ENCODE results near the gene CKS2.
"Not testable (repeated sequence)": the region's sequence is repeated elsewhere in the genome, so short reads cannot be mapped to it uniquely, and the experiment has no call there.

Gene CKS2

DNA sequence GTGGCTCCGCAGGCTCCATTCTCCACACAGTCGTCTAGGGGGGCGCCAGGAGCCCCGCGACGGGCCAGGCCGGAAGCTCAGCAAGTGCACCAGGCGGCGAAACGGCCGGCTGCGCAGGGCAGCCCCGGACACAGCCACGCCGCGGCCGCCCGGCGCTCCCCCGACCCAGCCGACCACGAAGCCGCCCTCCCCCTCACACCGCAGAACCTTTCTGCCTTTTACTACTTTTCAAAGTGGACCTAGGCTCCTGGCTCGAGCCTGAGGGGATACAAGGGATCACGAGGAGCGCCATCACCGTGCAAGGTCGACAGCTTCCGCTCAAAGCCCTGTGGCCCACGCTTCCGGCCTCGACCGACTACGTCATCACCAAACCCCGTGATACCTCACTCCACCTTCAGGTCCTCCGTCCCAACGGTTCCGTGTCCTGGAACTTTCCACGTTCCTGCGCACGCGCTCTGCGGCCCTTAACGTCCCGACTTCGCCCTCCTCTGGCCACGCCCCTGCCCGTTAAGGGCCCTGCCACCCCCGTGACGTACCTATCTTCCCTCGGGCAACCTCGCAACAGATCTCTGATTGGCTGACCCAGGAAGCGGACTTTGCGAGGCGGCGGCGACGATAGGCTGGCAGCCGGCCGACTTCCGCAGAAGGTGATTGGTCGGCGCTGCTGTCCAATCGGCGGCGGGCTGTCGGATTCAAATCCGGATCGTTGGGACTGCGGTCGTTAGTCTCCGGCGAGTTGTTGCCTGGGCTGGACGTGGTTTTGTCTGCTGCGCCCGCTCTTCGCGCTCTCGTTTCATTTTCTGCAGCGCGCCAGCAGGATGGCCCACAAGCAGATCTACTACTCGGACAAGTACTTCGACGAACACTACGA lies at the start of gene CKS2:
CKS2 (plus strand) TSS at position 721 of the 871 bp plus-strand sequence; CDS start at position 819, 98 bp downstream.
- peak within 1 kb of the TSS; percentile 100 for H3K27ac Mint-ChIP-seq
- peaks cover 35% of the 10 kb centered on the region for H3K4me1 Mint-ChIP-seq
- H3K36me3 Mint-ChIP-seq = peaks cover 60% of the 10 kb centered on the region
- peak within 1 kb of the TSS; percentile 90 for H3K4me3 Mint-ChIP-seq
- no peaks in the 10 kb centered on the region for H3K9me3 Mint-ChIP-seq
- peak; percentile 94 for ATAC-seq
- peak; percentile 97 to 100 for DNase-seq (ENCODE audit: low spot score in 2 of 2)

DNA sequence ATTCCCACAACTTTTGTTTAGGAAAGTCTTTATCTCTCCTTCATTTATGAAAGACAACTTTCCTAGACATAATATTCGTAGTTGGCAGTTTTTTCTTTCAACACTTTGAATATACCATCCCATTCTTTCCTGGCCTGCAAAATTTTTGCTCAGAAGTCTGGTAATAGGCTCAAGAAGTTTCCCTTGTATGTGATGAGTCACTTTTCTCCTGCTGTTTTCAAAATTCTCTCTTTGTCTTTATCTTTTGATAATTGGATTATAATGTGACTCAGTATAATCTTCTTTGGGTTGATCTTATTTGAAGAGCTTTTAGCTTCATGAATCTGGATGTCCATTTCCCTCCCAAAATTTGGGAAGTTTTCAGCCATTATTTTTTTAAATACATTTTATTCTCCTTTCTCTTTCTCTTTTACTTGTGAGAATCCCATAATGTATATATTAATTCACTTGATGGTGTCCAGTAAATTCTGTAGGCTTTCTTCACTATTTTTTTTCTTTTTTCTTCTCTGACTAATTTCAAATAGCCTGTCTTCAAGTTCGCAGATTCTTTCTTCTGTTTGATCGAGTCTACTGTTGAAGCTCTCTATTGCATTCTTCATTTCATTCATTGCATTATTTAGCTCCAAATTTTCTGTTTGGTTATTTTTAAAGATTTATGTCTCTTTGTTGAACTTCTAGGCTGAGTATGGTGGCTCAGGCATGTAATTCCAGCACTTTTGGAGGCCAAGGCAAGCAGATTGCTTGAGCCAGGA lies 37.3 kb upstream of the CKS2 start:
- H3K36me3 Mint-ChIP-seq = no peaks in the 10 kb centered on the region
- peaks cover 5% of the 10 kb centered on the region for H3K4me1 Mint-ChIP-seq
- H3K9me3 Mint-ChIP-seq = peaks cover 14% of the 10 kb centered on the region
- no peak overlapping the region for H3K4me3 Mint-ChIP-seq
- ATAC-seq (no peak), DNase-seq (ENCODE audit: low spot score in 2 of 2) (no peak)
- no peak overlapping the region for H3K27ac Mint-ChIP-seq

DNA sequence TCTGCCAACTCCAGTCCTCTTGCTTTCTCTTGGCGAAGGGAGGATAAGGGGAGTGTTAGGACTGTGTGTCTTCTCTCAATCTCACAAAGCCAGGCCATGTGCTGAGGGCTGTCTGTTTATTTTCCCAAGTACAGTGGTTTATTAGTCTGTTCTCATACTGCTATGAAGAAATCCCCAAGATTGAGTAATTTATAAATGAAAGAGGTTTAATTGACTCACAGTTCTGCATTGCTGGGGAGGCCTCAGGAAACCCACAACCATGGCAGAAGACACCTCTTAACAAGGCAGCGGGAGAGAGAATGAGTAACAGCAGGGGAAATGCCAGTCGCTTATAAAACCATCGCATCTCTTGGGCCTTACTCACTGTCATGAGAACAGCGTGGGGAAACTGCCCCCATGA lies 36.2 kb upstream of the CKS2 start:
- DNase-seq (ENCODE audit: low spot score in 2 of 2) (no peak), ATAC-seq (peak; percentile 95)
- Mint-ChIP-seq H3K27ac (no peak overlapping the region), H3K36me3 (no peaks in the 10 kb centered on the region), H3K4me1 (peaks cover 12% of the 10 kb centered on the region), H3K9me3 (peaks cover 14% of the 10 kb centered on the region), H3K4me3 (no peak overlapping the region)

DNA sequence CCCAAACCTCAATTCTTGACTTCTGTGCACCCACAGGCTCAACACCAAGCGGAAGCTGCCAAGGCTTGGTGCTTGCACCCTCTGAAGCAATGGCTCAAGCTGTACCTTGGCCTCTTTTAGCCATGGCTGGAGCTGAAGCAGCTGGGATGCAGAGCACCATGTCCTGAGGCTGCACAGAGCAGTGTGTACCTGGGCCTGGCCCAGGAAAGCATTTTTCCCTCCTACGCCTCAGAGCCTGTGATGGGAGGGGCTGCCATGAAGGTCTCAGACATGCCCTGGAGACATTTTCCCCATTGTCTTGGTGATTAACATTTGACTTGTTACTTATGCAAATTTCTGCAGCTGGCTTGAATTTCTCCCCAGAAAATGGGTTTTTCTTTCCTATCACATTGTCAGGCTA lies 35.0 kb upstream of the CKS2 start:
- not testable (repeated sequence) for H3K4me3 Mint-ChIP-seq; H3K27ac Mint-ChIP-seq; DNase-seq (ENCODE audit: low spot score in 2 of 2); H3K36me3 Mint-ChIP-seq; ATAC-seq
- H3K4me1 Mint-ChIP-seq = peaks cover 14% of the 10 kb centered on the region
- peaks cover 14% of the 10 kb centered on the region for H3K9me3 Mint-ChIP-seq

DNA sequence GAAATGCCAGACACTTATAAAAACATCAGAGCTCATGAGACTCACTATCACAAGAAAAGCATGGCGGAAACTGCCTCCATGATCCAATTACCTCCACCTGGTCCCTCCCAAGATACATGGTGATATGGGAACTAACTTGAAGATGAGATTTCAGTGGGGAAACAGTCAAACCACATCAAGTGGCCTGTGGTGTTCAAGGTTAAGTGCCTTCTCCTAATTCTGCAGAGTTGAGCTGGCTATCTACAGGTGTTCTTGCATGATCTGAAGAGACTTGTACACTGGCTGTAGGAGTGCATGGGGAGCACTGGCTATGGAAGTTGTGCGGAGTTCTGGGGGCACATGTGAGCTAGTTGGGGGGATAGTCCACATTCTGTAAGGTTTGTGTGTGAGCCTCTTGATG lies 34.0 kb upstream of the CKS2 start:
- ATAC-seq = no peak
- no peak overlapping the region for H3K4me3 Mint-ChIP-seq

DNA sequence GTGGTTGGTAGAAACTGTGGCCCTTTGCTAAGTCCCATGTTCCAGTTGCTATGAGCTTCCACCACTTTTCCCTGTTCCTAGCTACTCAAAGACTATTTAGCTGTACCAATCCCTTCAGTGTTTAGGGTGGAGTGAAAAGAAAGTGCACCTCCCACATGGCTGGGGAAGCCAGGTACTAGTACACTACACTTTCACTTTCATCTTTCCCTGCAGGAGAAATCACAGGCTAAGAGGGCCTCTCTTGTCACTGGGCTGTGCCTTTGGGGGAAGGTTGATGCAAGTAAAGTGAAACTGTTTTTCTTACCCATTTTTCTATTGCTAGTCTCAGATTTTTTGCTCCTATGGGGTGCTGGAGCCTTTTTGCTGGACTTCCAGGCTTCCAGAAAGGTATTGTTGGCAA lies 33.5 kb upstream of the CKS2 start:
- Mint-ChIP-seq H3K27ac (no peak overlapping the region), H3K4me1 (peaks cover 14% of the 10 kb centered on the region), H3K4me3 (no peak overlapping the region), H3K9me3 (peaks cover 14% of the 10 kb centered on the region), H3K36me3 (no peaks in the 10 kb centered on the region)
- DNase-seq (ENCODE audit: low spot score in 2 of 2) (no peak), ATAC-seq (no peak)

More for the DNA sequence above, 34.0 kb upstream of the CKS2 start:
- H3K4me1 Mint-ChIP-seq = peaks cover 14% of the 10 kb centered on the region
- DNase-seq (ENCODE audit: low spot score in 2 of 2) = no peak
- H3K27ac Mint-ChIP-seq = no peak overlapping the region
- H3K36me3 Mint-ChIP-seq = no peaks in the 10 kb centered on the region
- peaks cover 14% of the 10 kb centered on the region for H3K9me3 Mint-ChIP-seq

DNA sequence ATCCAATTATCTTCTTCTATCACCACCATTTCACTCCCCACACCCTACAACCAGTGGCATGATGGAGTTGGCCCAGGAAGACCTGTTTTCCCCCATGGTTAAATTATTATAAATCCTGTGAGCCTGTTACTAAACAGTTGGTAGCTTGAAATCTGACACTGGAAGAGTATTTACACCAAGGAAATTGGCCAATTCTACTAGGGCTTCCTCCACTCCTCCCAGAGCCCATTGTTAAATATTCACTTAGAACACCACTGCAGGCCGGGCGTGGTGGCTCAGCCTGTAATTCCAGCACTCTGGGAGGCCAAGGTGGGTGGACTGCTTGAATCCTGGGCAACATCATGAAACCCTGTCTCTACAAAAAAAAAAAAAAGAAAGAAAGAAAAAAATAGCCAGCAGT lies 32.4 kb upstream of the CKS2 start:
- DNase-seq (ENCODE audit: low spot score in 2 of 2) (no peak), ATAC-seq (no peak)
- Mint-ChIP-seq H3K4me3 (no peak overlapping the region), H3K4me1 (peaks cover 14% of the 10 kb centered on the region), H3K36me3 (no peaks in the 10 kb centered on the region), H3K27ac (no peak overlapping the region), H3K9me3 (peaks cover 5% of the 10 kb centered on the region)

DNA sequence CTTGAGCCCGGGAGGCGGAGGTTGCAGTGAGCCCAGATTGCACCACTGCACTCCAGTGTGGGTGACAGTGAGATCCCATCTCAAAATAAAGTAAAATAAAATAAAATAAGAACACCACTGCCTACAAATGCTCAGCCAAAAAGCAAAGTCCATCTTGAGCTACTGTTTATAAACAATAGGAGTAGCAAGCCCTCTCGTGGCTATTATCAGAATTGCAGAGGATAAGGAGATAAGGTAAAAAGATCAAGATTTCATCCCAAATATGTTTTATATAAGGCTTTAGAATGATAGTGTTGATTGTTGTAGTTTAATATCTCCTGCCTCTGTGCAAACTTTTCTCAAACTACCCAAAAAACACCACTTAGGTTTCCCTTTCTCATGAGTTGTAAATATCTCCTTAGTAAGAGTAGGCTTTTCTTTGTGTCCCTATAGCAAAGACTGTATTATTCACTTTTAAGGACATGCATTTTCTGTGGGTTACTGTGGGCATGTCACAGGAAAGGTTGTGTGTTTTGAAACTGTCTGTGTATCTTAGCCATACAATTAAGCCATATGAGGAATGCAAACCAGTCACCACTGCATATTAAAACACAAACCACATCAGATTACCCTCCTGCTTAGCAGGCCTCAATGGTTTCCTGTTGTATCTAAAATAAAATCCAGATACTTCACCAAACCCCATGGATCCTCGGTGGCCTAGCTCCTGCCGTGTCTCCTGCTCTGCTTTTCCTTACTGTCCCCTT lies 31.8 kb upstream of the CKS2 start:
- peak; percentile 60 for ATAC-seq
- DNase-seq (ENCODE audit: low spot score in 2 of 2) = no peak
- Mint-ChIP-seq H3K4me3 (no peak overlapping the region), H3K27ac (no peak overlapping the region), H3K4me1 (peaks cover 14% of the 10 kb centered on the region), H3K9me3 (no peaks in the 10 kb centered on the region), H3K36me3 (no peaks in the 10 kb centered on the region)

DNA sequence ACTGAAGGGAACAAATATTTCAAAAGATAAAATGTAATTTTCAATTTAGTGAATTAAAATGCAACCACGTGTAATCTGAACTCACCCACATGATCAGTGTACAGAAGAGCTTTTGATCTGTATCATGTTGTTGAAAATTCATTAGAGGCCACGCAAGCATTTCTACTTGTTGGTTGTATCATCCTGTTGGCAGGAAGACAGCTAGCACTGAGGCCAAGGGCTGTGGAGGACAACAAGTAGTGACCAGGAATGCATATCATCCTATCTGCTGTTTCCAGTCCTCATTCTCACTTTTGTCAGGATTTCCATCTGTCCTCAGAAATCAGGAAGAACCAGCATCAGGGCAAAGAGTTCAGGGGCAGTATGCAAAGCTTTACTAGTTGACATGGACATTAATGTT lies 29.9 kb upstream of the CKS2 start:
- ATAC-seq (no peak), DNase-seq (ENCODE audit: low spot score in 2 of 2) (no peak)
- peaks cover 14% of the 10 kb centered on the region for H3K4me1 Mint-ChIP-seq
- H3K27ac Mint-ChIP-seq = no peak overlapping the region
- no peak overlapping the region for H3K4me3 Mint-ChIP-seq
- H3K36me3 Mint-ChIP-seq = no peaks in the 10 kb centered on the region
- H3K9me3 Mint-ChIP-seq = no peaks in the 10 kb centered on the region

DNA sequence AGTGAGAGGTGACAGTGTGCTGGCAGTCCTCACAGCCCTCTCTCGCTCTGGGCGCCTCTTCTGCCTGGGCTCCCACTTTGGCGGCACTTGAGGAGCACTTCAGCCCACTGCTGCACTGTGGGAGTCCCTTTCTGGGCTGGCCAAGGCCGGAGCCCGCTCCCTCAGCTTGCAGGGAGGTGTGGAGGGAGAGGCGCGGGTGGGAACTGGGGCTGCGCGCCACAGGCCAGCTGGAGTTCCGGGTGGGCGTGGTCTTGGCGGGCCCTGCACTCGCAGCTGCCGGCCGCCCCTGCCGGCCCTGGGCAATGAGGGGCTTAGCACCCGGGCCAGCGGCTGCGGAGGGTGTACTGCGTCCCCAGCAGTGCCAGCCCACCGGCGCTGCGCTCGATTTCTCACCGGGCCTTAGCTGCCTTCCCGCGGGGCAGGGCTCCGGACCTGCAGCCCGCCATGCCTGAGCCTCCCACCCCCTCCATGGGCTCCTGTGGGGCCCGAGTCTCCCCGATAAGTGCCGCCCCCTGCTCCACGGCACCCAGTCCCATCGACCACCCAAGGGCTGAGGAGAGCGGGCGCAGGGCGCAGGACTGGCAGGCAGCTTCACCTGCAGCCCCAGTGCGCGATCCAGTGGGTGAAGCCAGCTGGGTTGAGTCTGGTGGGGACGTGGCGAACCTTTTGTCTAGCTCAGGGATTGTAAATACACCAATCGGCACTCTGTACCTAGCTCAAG lies 28.6 kb upstream of the CKS2 start:
- not testable (repeated sequence) for H3K4me1 Mint-ChIP-seq; H3K27ac Mint-ChIP-seq; H3K9me3 Mint-ChIP-seq; H3K36me3 Mint-ChIP-seq; ATAC-seq; DNase-seq (ENCODE audit: low spot score in 2 of 2)
- peak overlapping the region; percentile 18 for H3K4me3 Mint-ChIP-seq

DNA sequence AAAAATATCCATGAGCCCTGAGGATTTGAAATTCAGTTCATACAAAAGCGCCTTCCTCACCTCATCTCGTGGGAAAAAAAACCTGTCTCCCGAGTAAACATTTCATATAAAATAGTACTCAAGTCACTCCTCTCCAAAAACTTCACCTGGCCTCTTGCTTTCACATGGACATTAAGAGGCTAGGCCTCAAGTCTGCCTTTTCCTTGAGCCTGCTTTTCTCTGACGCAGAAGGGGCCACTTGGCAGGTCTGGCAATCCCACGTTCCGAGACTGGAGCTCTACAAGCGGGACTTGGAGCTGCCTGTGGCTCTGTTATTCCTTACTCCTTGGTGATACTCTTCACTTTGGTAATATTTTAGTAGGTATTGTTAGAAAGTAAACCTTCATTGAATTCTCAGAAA lies 26.9 kb upstream of the CKS2 start:
- no peaks in the 10 kb centered on the region for H3K9me3 Mint-ChIP-seq
- H3K36me3 Mint-ChIP-seq = no peaks in the 10 kb centered on the region
- ATAC-seq (no peak), DNase-seq (ENCODE audit: low spot score in 2 of 2) (no peak)
- H3K27ac Mint-ChIP-seq = no peak overlapping the region
- H3K4me3 Mint-ChIP-seq = no peak overlapping the region
- peaks cover 9% of the 10 kb centered on the region for H3K4me1 Mint-ChIP-seq

DNA sequence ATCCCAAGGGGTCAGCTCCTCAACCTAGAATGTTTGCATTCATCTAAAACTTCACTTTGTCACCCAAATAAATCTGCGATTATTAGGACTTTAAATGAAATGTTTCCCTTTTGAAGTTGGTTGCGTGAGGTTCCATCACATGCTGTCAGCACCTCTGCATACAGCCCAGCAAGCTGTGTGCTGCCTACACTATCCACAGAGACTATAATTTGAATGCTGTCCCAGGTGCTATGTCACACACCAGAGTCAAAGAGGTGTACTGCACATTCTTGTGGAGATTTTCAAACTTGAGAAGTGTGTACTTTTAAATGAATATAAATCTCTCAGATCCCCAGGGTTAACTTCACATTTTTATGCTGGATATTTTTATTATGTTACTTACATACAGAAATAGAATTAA lies 19.3 kb upstream of the CKS2 start:
- DNase-seq (ENCODE audit: low spot score in 2 of 2) (no peak), ATAC-seq (no peak)
- Mint-ChIP-seq H3K36me3 (no peaks in the 10 kb centered on the region), H3K4me1 (no peaks in the 10 kb centered on the region), H3K27ac (no peak overlapping the region), H3K9me3 (no peaks in the 10 kb centered on the region), H3K4me3 (no peak overlapping the region)

DNA sequence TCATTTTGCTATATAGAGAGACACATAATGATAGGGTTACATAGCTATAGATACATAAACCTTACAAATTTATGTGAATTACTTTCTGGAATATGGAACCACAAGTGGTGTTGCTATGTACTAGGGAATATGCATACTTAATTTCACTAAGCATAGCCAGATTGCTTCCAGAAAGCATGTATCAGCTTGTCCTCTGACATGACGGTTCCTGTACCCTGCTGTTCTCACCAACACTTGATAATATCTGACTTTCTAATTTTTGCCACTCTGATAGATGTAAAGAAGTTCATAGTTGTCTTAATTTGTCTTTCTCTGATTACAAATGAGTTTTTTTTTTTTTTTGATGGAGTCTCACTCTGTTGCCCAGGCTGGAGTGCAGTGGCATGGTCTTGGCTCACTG lies 18.0 kb upstream of the CKS2 start:
- Mint-ChIP-seq H3K4me1 (no peaks in the 10 kb centered on the region), H3K27ac (no peak overlapping the region), H3K9me3 (no peaks in the 10 kb centered on the region), H3K36me3 (no peaks in the 10 kb centered on the region), H3K4me3 (no peak overlapping the region)
- no peak for DNase-seq (ENCODE audit: low spot score in 2 of 2)
- ATAC-seq = no peak

DNA sequence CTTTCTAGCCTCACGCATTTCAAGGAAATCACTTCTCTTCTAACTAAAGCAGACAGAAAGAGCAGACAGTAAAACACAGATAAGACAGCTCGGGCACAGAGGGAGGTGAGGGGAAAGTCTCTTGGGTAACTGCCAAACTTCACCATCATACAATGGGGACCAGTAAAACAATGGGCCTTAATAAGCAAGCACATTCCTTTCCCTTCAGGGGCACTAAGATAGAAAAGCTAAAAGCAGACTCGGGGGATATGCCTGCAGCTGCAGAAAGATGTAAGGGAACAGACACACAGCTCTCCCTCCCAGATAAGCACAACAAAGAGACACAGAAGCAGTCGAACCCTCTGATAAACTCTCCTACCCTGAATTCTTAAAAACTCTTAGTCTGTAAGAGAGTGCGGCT lies 15.6 kb upstream of the CKS2 start:
- H3K4me3 Mint-ChIP-seq = no peak overlapping the region

DNA sequence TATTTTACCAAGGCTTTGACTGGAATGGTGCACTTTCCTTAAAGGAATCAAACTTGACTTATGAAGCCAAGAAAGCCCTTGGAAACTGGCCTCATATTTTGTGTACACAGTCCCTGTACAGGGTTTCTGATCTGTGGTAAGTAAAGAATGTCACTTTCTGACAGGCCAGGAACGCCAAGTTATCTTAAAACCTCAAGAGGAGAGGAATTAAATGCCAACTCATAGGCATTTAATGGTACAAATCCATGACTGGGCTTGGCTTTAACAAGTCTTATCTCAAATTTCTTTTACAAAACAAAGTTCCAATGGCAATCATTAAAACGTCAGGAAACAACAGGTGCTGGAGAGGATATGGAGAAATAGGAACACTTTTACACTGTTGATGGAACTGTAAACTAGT lies 9.0 kb upstream of the CKS2 start:
- H3K4me3 Mint-ChIP-seq; H3K36me3 Mint-ChIP-seq; DNase-seq (ENCODE audit: low spot score in 2 of 2); ATAC-seq; H3K9me3 Mint-ChIP-seq; H3K27ac Mint-ChIP-seq; H3K4me1 Mint-ChIP-seq: not testable (repeated sequence)

More for the DNA sequence above, 15.6 kb upstream of the CKS2 start:
- Mint-ChIP-seq H3K4me1 (no peaks in the 10 kb centered on the region), H3K9me3 (no peaks in the 10 kb centered on the region), H3K27ac (no peak overlapping the region), H3K36me3 (no peaks in the 10 kb centered on the region)
- no peak for DNase-seq (ENCODE audit: low spot score in 2 of 2)
- no peak for ATAC-seq

Data from stimulated activated effector memory CD8-positive, alpha-beta T cell treated with anti-CD3 and anti-CD28 coated beads, Interleukin-12 subunit alpha, Interleukin-12 subunit beta, amount 100 ng/mL, for 72 hours (primary cell).